GM23248 (cell line): Measurements from ENCODE around the gene ZMAT5. TPM values are rescaled to one million over a fixed set of nuclear protein-coding genes. Genes with fewer than 3 reads are reported as not detected.

Experiments
- DNase-seq: peaks from one replicate; pipeline ENCODE4 v3.0.0-alpha.2; 2015
- H2AFZ ChIP-seq: fragments of 200-600 bp; sonication (generic); 2 replicates; pipeline ENCODE4 v1.6.1; 2016; ENCODE audit warnings: antibody characterized with exemption
- H3F3A ChIP-seq: fragments of 200-600 bp; sonication (generic); 2 replicates; pipeline ENCODE4 v1.6.1; 2016; ENCODE audit warnings: mild to moderate bottlenecking, antibody characterized with exemption, mixed run types; ENCODE audit not compliant: insufficient read depth
- H3K27ac ChIP-seq: fragments of 200-600 bp; sonication (generic); 2 replicates; pipeline ENCODE4 v1.5.1; 2016; ENCODE audit warnings: mild to moderate bottlenecking
- H3K27me3 ChIP-seq: fragments of 200-600 bp; sonication (generic); replicated peaks from 2 replicates; pipeline ENCODE4 v1.6.1; 2016; ENCODE audit warnings: mild to moderate bottlenecking; ENCODE audit not compliant: insufficient read depth
- H3K36me3 ChIP-seq: fragments of 200-600 bp; sonication (generic); 2 replicates; pipeline ENCODE4 v1.6.1; 2016; ENCODE audit warnings: low read depth, mild to moderate bottlenecking
- H3K4me1 ChIP-seq: fragments of 200-600 bp; sonication (generic); 2 replicates; pipeline ENCODE4 v1.6.1; 2016; ENCODE audit warnings: mild to moderate bottlenecking; ENCODE audit not compliant: insufficient read depth
- H3K4me2 ChIP-seq: fragments of 200-600 bp; sonication (generic); one replicate; pipeline ENCODE4 v1.6.1; 2016; ENCODE audit warnings: mild to moderate bottlenecking; ENCODE audit not compliant: unreplicated experiment
- H3K4me3 ChIP-seq: fragments of 200-600 bp; sonication (generic); 2 replicates; pipeline ENCODE4 v1.5.1; 2016; ENCODE audit warnings: mild to moderate bottlenecking
- H3K79me2 ChIP-seq: fragments of 200-600 bp; sonication (generic); 2 replicates; pipeline ENCODE4 v1.6.1; 2016; ENCODE audit warnings: mild to moderate bottlenecking; ENCODE audit not compliant: insufficient read depth
- H3K9ac ChIP-seq: fragments of 200-600 bp; sonication (generic); 2 replicates; pipeline ENCODE4 v1.6.1; 2016; ENCODE audit warnings: mild to moderate bottlenecking
- H3K9me2 ChIP-seq: fragments of 200-600 bp; sonication (generic); 2 replicates; pipeline ENCODE4 v1.6.1; 2016; ENCODE audit warnings: mixed run types, mild to moderate bottlenecking, moderate library complexity; ENCODE audit not compliant: insufficient read depth
- H3K9me3 ChIP-seq: fragments of 200-600 bp; sonication (generic); one replicate; pipeline ENCODE4 v1.6.1; 2017; ENCODE audit warnings: low read depth
- H4K20me1 ChIP-seq: fragments of 200-600 bp; sonication (generic); 2 replicates; pipeline ENCODE4 v1.6.0; 2016; ENCODE audit not compliant: insufficient read depth
- EZH2 ChIP-seq: fragments of 200-600 bp; sonication (generic); IDR thresholded peaks from 2 replicates; pipeline ENCODE4 v1.6.1; 2018; ENCODE audit warnings: antibody characterized with exemption, mild to moderate bottlenecking; ENCODE audit not compliant: insufficient read depth, poor library complexity, severe bottlenecking
- EZH2phosphoT487 ChIP-seq: fragments of 200-600 bp; sonication (generic); IDR thresholded peaks from 2 replicates; pipeline ENCODE4 v1.6.1; 2018; ENCODE audit warnings: antibody characterized with exemption, moderate library complexity, mild to moderate bottlenecking, low read depth; ENCODE audit not compliant: insufficient read depth
- WGBS, 2 experiments: methylation state at CpG; one replicate each; pipeline ENCODE4 v1.1.6; 2015 to 2017; ENCODE audit warnings: low lambda C conversion rate in 2 of 2, low coverage in 1 of 2; ENCODE audit errors: missing lambda C conversion rate in 2 of 2; 5-methylcytosine and 5-hydroxymethylcytosine counted together
- in situ Hi-C: fragments of 300-500 bp; cut with MboI; formaldehyde crosslinking; loops from 2 replicates; pipeline ENCODE4 v1.15.0; 2020
- polyA plus RNA-seq: library from polyadenylated mRNA; unstranded; fragments of >200 nt; fragmentation: Nextera tagmentation; extraction: Ambion mirVana; gene quantifications from 2 replicates; pipeline ENCODE4 v1.2.1, GENCODE V29; 2016
- total RNA-seq: library from RNA; depleted of rRNA; stranded (reverse); fragments of >200 nt; shearing (Covaris generic); gene quantifications from 2 replicates; pipeline ENCODE4 v1.2.3, GENCODE V29; 2014

ZMAT5 gene
- total and polyA plus RNA-seq, 2 experiments from 2014 or later = 11.3 to 35.8 TPM

DNA sequence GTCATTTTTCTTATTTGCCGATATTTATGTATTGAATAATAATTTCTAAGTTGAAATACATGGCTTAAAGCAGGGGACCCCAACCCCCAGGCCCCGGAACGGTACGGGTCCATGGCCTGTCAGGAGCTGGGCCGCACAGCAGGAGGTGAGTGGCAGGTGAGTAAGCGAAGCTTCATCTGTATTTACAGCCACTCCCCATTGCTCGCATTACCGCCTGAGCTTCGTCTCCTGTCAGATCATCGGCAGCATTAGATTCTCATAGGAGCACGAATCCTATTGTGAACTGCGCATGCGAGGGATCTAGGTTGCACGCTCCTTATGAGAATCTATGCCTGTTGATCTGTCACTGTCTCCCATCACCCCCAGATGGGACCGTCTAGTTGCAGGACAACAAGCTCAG lies 4.5 kb downstream of the ZMAT5 start:
- H3K79me2 ChIP-seq = peaks cover 19% of the 10 kb centered on the region
- no peaks in the 10 kb centered on the region; the same call in 1 of the 2 replicates for H3K4me1 ChIP-seq
- H3F3A ChIP-seq = no peaks in the 10 kb centered on the region
- no peak for TF ChIP-seq EZH2
- no peak for TF ChIP-seq EZH2phosphoT487
- no peaks in the 10 kb centered on the region for H4K20me1 ChIP-seq
- no peaks in the 10 kb centered on the region for H3K27me3 ChIP-seq
- 93 to 95% methylated on average over 15 of the region's 15 CpGs for WGBS, 2 experiments
- no peaks in the 10 kb centered on the region for H3K36me3 ChIP-seq
- in situ Hi-C loops = no loop called here
- no peak overlapping the region for H3K4me3 ChIP-seq
- H3K4me2 ChIP-seq = no peak overlapping the region
- no peak overlapping the region for H3K27ac ChIP-seq
- DNase-seq = no peak
- H3K9me3 ChIP-seq = no peaks in the 10 kb centered on the region
- no peaks in the 10 kb centered on the region for H3K9me2 ChIP-seq
- H2AFZ ChIP-seq = no peak overlapping the region
- no peak overlapping the region for H3K9ac ChIP-seq

DNA sequence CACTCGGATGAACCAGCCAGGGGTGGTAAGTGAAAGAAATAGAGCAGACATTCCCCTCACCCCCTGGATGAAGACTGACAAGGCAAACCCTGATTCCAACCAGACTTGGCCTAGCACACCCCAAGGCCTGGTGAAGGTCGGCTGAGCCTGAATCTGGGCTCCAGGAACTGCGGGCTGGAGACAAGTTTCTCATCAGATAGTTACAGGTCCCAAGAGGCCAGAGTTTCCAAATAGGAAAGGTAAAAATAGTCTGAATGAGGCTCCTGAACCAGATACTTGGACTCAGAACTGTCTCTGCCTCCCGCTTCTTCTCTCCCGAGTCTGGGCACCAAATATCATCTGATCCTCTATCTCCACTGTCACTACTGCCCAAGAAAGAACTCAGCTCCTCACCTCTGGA lies 7.8 kb downstream of the ZMAT5 start:
- Histone ChIP-seq H3K27me3 (no peaks in the 10 kb centered on the region), H3K4me2 (no peak overlapping the region), H4K20me1 (no peaks in the 10 kb centered on the region), H2AFZ (no peak overlapping the region), H3K79me2 (no peaks in the 10 kb centered on the region), H3K4me3 (no peak overlapping the region), H3K27ac (no peak overlapping the region), H3K36me3 (no peaks in the 10 kb centered on the region), H3K4me1 (no peaks in the 10 kb centered on the region), H3K9me2 (no peaks in the 10 kb centered on the region), H3K9me3 (no peaks in the 10 kb centered on the region), H3F3A (no peaks in the 10 kb centered on the region), H3K9ac (no peak overlapping the region; the same call in 1 of the 2 replicates)
- WGBS, 2 experiments = 74 to 75% methylated on average over 5 of the region's 5 CpGs
- TF ChIP-seq EZH2 (no peak), EZH2phosphoT487 (no peak)
- DNase-seq = no peak
- in situ Hi-C loops = no loop called here

DNA sequence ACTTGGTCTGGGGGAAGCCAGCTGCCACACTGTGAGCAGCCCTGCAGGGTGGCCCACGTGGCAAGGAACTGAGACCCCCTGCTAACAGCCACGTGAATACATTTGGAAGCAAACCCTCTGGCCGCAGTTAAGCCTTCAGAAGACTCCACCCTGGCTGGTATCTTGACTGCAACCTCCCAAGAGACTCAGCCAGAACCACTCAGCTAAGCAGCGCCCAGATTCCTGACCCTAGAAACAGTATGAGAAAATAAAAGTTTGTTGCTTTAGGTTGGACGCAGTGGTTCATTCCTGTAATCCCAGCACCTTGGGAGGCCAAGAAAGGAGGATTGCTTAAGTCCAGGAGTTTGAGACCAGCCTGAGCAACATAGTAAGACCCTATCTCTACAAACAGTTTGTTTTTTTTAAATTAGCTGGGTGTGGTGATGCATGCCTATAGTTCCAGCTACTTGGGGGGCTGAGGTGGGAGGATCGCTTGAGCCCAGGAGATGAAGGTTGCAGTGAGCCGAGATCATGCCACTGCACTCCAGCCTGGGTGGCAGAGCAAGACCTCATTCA lies 8.7 kb downstream of the ZMAT5 start:
- no peaks in the 10 kb centered on the region for H3K9me3 ChIP-seq
- H2AFZ ChIP-seq = no peak overlapping the region
- H3K9me2 ChIP-seq = no peaks in the 10 kb centered on the region
- no peak overlapping the region for H3K9ac ChIP-seq
- 49 to 50% methylated on average over 7 of the region's 7 CpGs for WGBS, 2 experiments
- no peaks in the 10 kb centered on the region for H3K4me1 ChIP-seq
- H3K27ac ChIP-seq = no peak overlapping the region
- H4K20me1 ChIP-seq = no peaks in the 10 kb centered on the region
- H3K36me3 ChIP-seq = no peaks in the 10 kb centered on the region
- no peak overlapping the region for H3K4me3 ChIP-seq
- H3K4me2 ChIP-seq = no peak overlapping the region
- DNase-seq = no peak
- TF ChIP-seq EZH2phosphoT487 (no peak), EZH2 (no peak)
- H3K79me2 ChIP-seq = no peaks in the 10 kb centered on the region
- no peaks in the 10 kb centered on the region for H3K27me3 ChIP-seq
- H3F3A ChIP-seq = no peaks in the 10 kb centered on the region
- in situ Hi-C loops = no loop called here

DNA sequence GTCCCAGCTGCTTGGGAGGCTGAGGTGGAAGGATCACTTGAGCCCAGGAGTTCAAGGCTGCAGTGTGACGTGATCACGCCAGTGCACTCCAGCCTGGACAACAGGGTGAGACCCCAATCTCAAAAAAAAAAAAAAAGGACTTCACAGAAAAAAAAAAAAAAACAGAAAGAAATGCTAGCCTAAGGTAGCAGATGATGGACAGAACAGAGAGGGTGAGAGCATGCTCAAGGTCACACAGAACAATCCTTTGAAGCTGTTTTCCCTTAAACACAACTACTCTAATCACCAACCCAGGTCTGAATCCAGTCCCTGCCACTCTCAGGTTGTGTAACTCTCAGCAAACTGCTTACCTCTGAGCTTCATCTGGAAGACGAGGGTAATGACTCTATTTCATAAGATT lies 9.7 kb downstream of the ZMAT5 start:
- H3K79me2 ChIP-seq = no peaks in the 10 kb centered on the region
- WGBS, 2 experiments = 90 to 98% methylated on average over 3 of the region's 3 CpGs

More for the DNA sequence above, 9.7 kb downstream of the ZMAT5 start:
- in situ Hi-C loops = no loop called here
- Histone ChIP-seq H3K27me3 (no peaks in the 10 kb centered on the region), H3K9me2 (no peaks in the 10 kb centered on the region), H3K27ac (no peak overlapping the region), H2AFZ (no peak overlapping the region), H3K9me3 (no peaks in the 10 kb centered on the region), H3K9ac (no peak overlapping the region), H3K4me2 (no peak overlapping the region), H3K36me3 (no peaks in the 10 kb centered on the region), H4K20me1 (no peaks in the 10 kb centered on the region), H3K4me1 (no peaks in the 10 kb centered on the region), H3K4me3 (no peak overlapping the region), H3F3A (no peaks in the 10 kb centered on the region)
- TF ChIP-seq EZH2 (no peak), EZH2phosphoT487 (no peak)
- DNase-seq = no peak
